ENCODE results near the gene RWDD4. TPM values are rescaled to one million over a fixed set of nuclear protein-coding genes. Genes with fewer than 3 reads are reported as not detected.

RWDD4 gene
- total and polyA plus RNA-seq, 9 of the 15 experiments (the other 6 are each of a cell fraction or from before 2014, with no cell fraction given): 8.4 to 32.5 (median 24.2) TPM

DNA sequence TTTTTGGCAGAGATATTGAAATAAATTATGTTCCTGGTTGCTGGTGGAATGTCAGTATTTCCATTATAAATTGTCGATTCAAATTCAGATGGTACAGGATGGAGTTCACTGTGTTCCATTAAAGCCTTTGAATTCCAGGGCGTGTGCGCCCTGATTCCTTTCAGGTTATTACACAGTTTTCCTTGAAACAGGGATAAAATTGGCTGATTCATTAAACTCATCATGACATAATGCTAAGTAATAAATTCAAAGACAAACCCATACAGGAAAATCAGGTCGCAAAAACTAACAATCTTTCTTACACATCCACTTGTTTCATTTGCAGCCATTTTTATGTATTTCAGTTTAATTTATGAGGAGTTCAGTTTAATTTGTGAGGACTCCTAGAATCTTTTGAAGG, 51.1 kb downstream of the RWDD4 start:
- in situ Hi-C loops (cut with MboI): loop anchor here (10.0 kb wide), 2 partner anchors 133 to 883 kb away; no protein-coding TSS in a partner anchor
- H3K27ac ChIP-seq (ENCODE audit: extremely low read depth, low read depth, low read length): no peak overlapping the region
- H3K36me3 ChIP-seq (ENCODE audit: control insufficient read depth, insufficient read depth, low read length): no peaks in the 10 kb centered on the region
- H3K9me3 ChIP-seq (replicated peaks; ENCODE audit: control insufficient read depth, insufficient read depth, low read depth, low read length): no peaks in the 10 kb centered on the region
- H2AFZ ChIP-seq (ENCODE audit: low read depth, low read length): no peak overlapping the region
- no peaks in the 10 kb centered on the region for H4K20me1 ChIP-seq (replicated peaks; ENCODE audit: control insufficient read depth, insufficient read depth, low read length)
- H3K27me3 ChIP-seq (ENCODE audit: control insufficient read depth in 2 of 2, insufficient read depth in 2 of 2, low read length in 2 of 2): peaks cover 4 to 24% of the 10 kb centered on the region in 2 experiments; a peak in 4 of 5 replicates
- no peaks in the 10 kb centered on the region for H3K9me1 ChIP-seq (ENCODE audit: control insufficient read depth, insufficient read depth, low read length)
- no peak overlapping the region for H3K4me3 ChIP-seq
- FAIRE-seq (peak; percentile 48), DNase-seq (ENCODE audit: extremely low read depth in 1 of 4, low spot score in 3 of 4) (no peak), ATAC-seq (no peak)
- ChIA-PET POLR2A (interaction anchor here (0.6 kb wide), 1 partner anchor 105 kb away, joined by 3 read pairs; no protein-coding TSS in a partner anchor), CTCF (ENCODE audit: low intra/inter-chr PET ratio) (no interaction called here)
- H3K4me1 ChIP-seq (replicated peaks in 1 of 2; ENCODE audit: control insufficient read depth in 2 of 2, insufficient read depth in 2 of 2, low read length in 2 of 2): peaks cover 0 to 12% of the 10 kb centered on the region in 2 experiments; a peak in 2 of 5 replicates
- no TSS peak for BruUV-seq (replicated peaks)
- no peak overlapping the region for H3K4me2 ChIP-seq (ENCODE audit: insufficient read depth, low read length)
- H3K79me2 ChIP-seq (ENCODE audit: control insufficient read depth, insufficient read depth, low read length): no peaks in the 10 kb centered on the region
- no peak for TF ChIP-seq GTF2F1 (IDR thresholded peaks at IDR 0.05; ENCODE audit: low read depth, low read length)
- TF ChIP-seq CHD4 (IDR thresholded peaks at IDR 0.05; ENCODE audit: insufficient read depth, insufficient replicate concordance, low read depth, low read length, poor library complexity, severe bottlenecking): no peak
- no peak for TF ChIP-seq ATF6 (CRISPR knock-in tag; IDR thresholded peaks at IDR 0.05)
- no peak for TF ChIP-seq E2F4 (CRISPR knock-in tag; IDR thresholded peaks at IDR 0.05; ENCODE audit: low read depth)
- no peak for TF ChIP-seq CEBPG (CRISPR knock-in tag; IDR thresholded peaks at IDR 0.05)
- TF ChIP-seq CEBPG (tag; conservative IDR thresholded peaks at IDR 0.05 in 1 of 2, IDR thresholded peaks at IDR 0.05 in 1 of 2): no peak
- TF ChIP-seq, protein P1, sequence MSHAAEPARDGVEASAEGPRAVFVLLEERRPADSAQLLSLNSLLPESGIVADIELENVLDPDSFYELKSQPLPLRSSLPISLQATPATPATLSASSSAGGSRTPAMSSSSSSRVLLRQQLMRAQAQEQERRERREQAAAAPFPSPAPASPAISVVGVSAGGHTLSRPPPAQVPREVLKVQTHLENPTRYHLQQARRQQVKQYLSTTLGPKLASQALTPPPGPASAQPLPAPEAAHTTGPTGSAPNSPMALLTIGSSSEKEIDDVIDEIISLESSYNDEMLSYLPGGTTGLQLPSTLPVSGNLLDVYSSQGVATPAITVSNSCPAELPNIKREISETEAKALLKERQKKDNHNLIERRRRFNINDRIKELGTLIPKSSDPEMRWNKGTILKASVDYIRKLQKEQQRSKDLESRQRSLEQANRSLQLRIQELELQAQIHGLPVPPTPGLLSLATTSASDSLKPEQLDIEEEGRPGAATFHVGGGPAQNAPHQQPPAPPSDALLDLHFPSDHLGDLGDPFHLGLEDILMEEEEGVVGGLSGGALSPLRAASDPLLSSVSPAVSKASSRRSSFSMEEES (CRISPR knock-in tag; IDR thresholded peaks at IDR 0.05): no peak
- no peak for TF ChIP-seq PTTG1 (tag; IDR thresholded peaks at IDR 0.05; ENCODE audit: low read depth)
- TF ChIP-seq, protein P2, sequence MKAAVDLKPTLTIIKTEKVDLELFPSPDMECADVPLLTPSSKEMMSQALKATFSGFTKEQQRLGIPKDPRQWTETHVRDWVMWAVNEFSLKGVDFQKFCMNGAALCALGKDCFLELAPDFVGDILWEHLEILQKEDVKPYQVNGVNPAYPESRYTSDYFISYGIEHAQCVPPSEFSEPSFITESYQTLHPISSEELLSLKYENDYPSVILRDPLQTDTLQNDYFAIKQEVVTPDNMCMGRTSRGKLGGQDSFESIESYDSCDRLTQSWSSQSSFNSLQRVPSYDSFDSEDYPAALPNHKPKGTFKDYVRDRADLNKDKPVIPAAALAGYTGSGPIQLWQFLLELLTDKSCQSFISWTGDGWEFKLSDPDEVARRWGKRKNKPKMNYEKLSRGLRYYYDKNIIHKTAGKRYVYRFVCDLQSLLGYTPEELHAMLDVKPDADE (conservative IDR thresholded peaks at IDR 0.05; ENCODE audit: control insufficient read depth, low read depth, low read length): no peak
- TF ChIP-seq MEIS2 (IDR thresholded peaks at IDR 0.05; ENCODE audit: partially characterized antibody): no peak
- 9% methylated on average over 4 of the region's 4 CpGs for WGBS (ENCODE audit: insufficient coverage, low coverage, missing lambda C conversion rate)
- intact Hi-C loops (cut with micrococcal nuclease): no loop called here
- H3K9ac ChIP-seq (ENCODE audit: insufficient read depth in 1 of 2, low read depth in 2 of 2, low read length in 2 of 2): no peak overlapping the region
